ENCODE results near the gene ENPP3. TPM values are rescaled to one million over a fixed set of nuclear protein-coding genes. Genes with fewer than 3 reads are reported as not detected.
"Not testable (repeated sequence)": the region's sequence is repeated elsewhere in the genome, so short reads cannot be mapped to it uniquely, and the experiment has no call there.

ENPP3 gene
- polyA plus RNA-seq, 3 donors: not detected

DNA sequence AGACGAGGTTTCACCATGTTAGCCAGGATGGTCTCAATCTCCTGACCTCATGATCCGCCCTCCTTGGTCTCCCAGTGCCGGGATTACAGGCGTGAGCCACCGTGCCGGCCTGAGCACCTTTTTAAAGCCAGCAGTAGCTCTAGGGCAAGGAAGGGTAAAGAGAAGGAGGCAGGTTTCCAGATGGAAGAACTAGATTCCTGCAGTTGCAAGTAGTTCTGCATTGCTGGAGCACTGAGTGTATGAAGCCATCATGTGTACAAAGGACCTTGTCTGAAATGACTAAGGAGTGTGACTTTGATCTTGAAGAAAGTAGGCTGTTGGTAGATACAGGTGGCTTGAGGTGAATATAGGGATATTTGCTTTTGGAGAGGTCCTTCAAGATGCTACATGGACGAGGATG is 59.9 kb downstream of the ENPP3 start:
- H3K27ac ChIP-seq (ENCODE audit: low read depth in 1 of 2, low read length in 2 of 2): no peak overlapping the region
- no peak overlapping the region for H3K4me2 ChIP-seq (replicated peaks; ENCODE audit: extremely low read depth, low read length, poor library complexity, severe bottlenecking)
- no peak overlapping the region for H3K9ac ChIP-seq (ENCODE audit: insufficient read depth, low read length, poor library complexity, severe bottlenecking)
- no peaks in the 10 kb centered on the region for H3K36me3 ChIP-seq (replicated peaks in 1 of 2; ENCODE audit: control insufficient read depth in 1 of 2, insufficient read depth in 2 of 2, low read length in 2 of 2)
- Mint-ChIP-seq H3K36me3 (no peaks in the 10 kb centered on the region), H3K4me1 (peaks cover 3% of the 10 kb centered on the region), H3K27me3 (ENCODE audit: low read depth in 3 of 3) (peaks cover 6 to 13% (median 10%) of the 10 kb centered on the region in 3 donors), H3K27ac (no peak overlapping the region), H3K4me3 (no peak overlapping the region), H3K9me3 (no peaks in the 10 kb centered on the region)
- no peak for DNase-seq
- WGBS (ENCODE audit: insufficient coverage): 100% methylated on average over 6 of the region's 7 CpGs
- H2AFZ ChIP-seq (ENCODE audit: insufficient read depth, low read depth, low read length, poor library complexity, severe bottlenecking): no peak overlapping the region
- intact Hi-C loops (cut with micrococcal nuclease): no loop called here
- no peaks in the 10 kb centered on the region for H3K27me3 ChIP-seq (ENCODE audit: control insufficient read depth in 2 of 2, insufficient read depth in 2 of 2, low read length in 2 of 2)
- H3K4me1 ChIP-seq (ENCODE audit: control insufficient read depth in 1 of 2, insufficient read depth in 2 of 2, low read length in 2 of 2): no peaks in the 10 kb centered on the region
- no peaks in the 10 kb centered on the region for H4K20me1 ChIP-seq (ENCODE audit: insufficient read depth, low read length)
- no peaks in the 10 kb centered on the region for H3K9me3 ChIP-seq (replicated peaks in 1 of 2; ENCODE audit: control insufficient read depth in 1 of 2, insufficient read depth in 1 of 2, low read length in 2 of 2)
- no peaks in the 10 kb centered on the region for H3K79me2 ChIP-seq (ENCODE audit: insufficient read depth, low read length)
- TF ChIP-seq, protein P1, sequence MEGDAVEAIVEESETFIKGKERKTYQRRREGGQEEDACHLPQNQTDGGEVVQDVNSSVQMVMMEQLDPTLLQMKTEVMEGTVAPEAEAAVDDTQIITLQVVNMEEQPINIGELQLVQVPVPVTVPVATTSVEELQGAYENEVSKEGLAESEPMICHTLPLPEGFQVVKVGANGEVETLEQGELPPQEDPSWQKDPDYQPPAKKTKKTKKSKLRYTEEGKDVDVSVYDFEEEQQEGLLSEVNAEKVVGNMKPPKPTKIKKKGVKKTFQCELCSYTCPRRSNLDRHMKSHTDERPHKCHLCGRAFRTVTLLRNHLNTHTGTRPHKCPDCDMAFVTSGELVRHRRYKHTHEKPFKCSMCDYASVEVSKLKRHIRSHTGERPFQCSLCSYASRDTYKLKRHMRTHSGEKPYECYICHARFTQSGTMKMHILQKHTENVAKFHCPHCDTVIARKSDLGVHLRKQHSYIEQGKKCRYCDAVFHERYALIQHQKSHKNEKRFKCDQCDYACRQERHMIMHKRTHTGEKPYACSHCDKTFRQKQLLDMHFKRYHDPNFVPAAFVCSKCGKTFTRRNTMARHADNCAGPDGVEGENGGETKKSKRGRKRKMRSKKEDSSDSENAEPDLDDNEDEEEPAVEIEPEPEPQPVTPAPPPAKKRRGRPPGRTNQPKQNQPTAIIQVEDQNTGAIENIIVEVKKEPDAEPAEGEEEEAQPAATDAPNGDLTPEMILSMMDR (IDR thresholded peaks at IDR 0.05): no peak
- no peak overlapping the region for H3K4me3 ChIP-seq (replicated peaks in 1 of 3; ENCODE audit: low read depth in 2 of 3, low read length in 3 of 3)

DNA sequence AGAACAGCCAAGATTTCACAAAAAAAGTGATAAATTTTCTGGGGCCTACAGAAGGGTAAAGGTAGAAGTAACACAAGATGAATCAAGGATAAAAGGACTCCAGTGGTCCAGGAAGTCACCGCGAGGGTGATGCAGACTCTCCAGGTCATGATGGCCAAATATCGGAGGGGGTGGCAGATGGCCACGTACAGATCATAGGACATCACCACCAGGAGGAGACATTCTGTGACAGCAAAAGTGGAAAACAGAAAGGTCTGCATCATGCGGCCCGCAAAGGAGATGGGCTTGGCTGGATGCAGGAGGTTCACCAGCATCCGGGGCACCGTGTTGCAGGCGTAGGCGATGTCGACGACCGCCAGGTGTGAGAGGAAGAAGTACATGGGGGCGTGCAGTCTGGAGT is 63.7 kb downstream of the ENPP3 start:
- H3K4me3 ChIP-seq (replicated peaks in 1 of 3; ENCODE audit: low read depth in 2 of 3, low read length in 3 of 3); H2AFZ ChIP-seq (ENCODE audit: insufficient read depth, low read depth, low read length, poor library complexity, severe bottlenecking); H4K20me1 ChIP-seq (ENCODE audit: insufficient read depth, low read length); intact Hi-C loops (cut with micrococcal nuclease); H3K9ac ChIP-seq (ENCODE audit: insufficient read depth, low read length, poor library complexity, severe bottlenecking); H3K27me3 Mint-ChIP-seq (ENCODE audit: low read depth in 3 of 3); H3K27ac ChIP-seq (ENCODE audit: low read depth in 1 of 2, low read length in 2 of 2); H3K27me3 ChIP-seq (ENCODE audit: control insufficient read depth in 2 of 2, insufficient read depth in 2 of 2, low read length in 2 of 2); H3K36me3 ChIP-seq (replicated peaks in 1 of 2; ENCODE audit: control insufficient read depth in 1 of 2, insufficient read depth in 2 of 2, low read length in 2 of 2); DNase-seq; H3K27ac Mint-ChIP-seq; H3K79me2 ChIP-seq (ENCODE audit: insufficient read depth, low read length); H3K4me1 ChIP-seq (ENCODE audit: control insufficient read depth in 1 of 2, insufficient read depth in 2 of 2, low read length in 2 of 2); H3K4me2 ChIP-seq (replicated peaks; ENCODE audit: extremely low read depth, low read length, poor library complexity, severe bottlenecking); H3K9me3 Mint-ChIP-seq; H3K9me3 ChIP-seq (replicated peaks in 1 of 2; ENCODE audit: control insufficient read depth in 1 of 2, insufficient read depth in 1 of 2, low read length in 2 of 2); H3K4me1 Mint-ChIP-seq; H3K36me3 Mint-ChIP-seq; H3K4me3 Mint-ChIP-seq: not testable (repeated sequence)
- no CpG with 5 or more reads among the region's 14 CpGs for WGBS (ENCODE audit: insufficient coverage)

DNA sequence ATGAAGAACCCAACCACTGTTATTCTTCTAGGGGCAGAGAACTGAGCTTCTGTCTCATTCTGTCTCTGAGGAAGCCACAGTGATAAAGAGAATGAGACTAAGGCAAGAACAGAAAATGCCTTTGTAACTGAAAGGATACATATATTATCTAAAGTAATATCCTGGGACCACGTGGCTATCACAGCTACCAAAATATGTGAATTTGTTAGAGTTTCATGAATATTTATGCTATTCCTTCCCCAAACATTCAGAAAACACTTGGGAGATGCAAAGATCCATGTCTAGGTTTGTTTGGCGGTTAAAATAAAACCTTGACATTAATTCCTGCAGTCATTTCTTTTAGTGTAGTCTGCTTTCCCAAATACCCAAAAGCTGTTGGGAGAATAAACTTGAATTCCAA is 66.8 kb downstream of the ENPP3 start:
- H3K27me3 ChIP-seq (ENCODE audit: control insufficient read depth in 2 of 2, insufficient read depth in 2 of 2, low read length in 2 of 2); H3K9ac ChIP-seq (ENCODE audit: insufficient read depth, low read length, poor library complexity, severe bottlenecking); H3K9me3 Mint-ChIP-seq; intact Hi-C loops (cut with micrococcal nuclease); H3K4me3 ChIP-seq (replicated peaks in 1 of 3; ENCODE audit: low read depth in 2 of 3, low read length in 3 of 3); H3K4me2 ChIP-seq (replicated peaks; ENCODE audit: extremely low read depth, low read length, poor library complexity, severe bottlenecking); H2AFZ ChIP-seq (ENCODE audit: insufficient read depth, low read depth, low read length, poor library complexity, severe bottlenecking); H3K36me3 ChIP-seq (replicated peaks in 1 of 2; ENCODE audit: control insufficient read depth in 1 of 2, insufficient read depth in 2 of 2, low read length in 2 of 2); H3K27ac ChIP-seq (ENCODE audit: low read depth in 1 of 2, low read length in 2 of 2); H3K36me3 Mint-ChIP-seq; H3K27me3 Mint-ChIP-seq (ENCODE audit: low read depth in 3 of 3); H3K27ac Mint-ChIP-seq; H3K79me2 ChIP-seq (ENCODE audit: insufficient read depth, low read length); DNase-seq; H3K4me3 Mint-ChIP-seq; H3K9me3 ChIP-seq (replicated peaks in 1 of 2; ENCODE audit: control insufficient read depth in 1 of 2, insufficient read depth in 1 of 2, low read length in 2 of 2); H3K4me1 ChIP-seq (ENCODE audit: control insufficient read depth in 1 of 2, insufficient read depth in 2 of 2, low read length in 2 of 2); H3K4me1 Mint-ChIP-seq; H4K20me1 ChIP-seq (ENCODE audit: insufficient read depth, low read length): not testable (repeated sequence)
- WGBS (ENCODE audit: insufficient coverage): no CpG with 5 or more reads among the region's 2 CpGs

DNA sequence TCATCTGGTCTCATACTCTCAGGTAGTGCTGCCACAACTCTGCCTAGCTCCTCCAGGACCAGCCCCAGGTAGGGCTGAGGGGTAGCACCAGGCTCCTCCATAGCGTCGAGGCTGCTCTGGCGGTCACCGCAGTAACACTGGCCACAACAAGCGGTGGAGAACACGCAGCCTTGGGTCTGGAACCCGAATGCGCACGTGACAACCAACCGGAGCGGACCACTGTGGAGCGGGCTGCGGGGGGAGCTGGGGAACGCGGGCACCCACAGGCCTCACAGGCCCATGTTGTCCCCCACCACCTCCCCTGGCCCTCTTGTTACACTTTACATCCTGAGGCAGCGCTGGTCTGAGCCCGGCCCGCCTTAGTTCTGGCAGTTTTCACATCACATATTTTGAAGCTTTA is 73.8 kb downstream of the ENPP3 start, which contains the start of gene CTAGE9:
Gene CTAGE9 (minus strand): TSS at position 101 of the 400 bp plus-strand sequence. CDS start 0 bp downstream, at position 101.
- H3K36me3 ChIP-seq (replicated peaks in 1 of 2; ENCODE audit: control insufficient read depth in 1 of 2, insufficient read depth in 2 of 2, low read length in 2 of 2); H3K36me3 Mint-ChIP-seq; H3K27ac Mint-ChIP-seq; H3K27ac ChIP-seq (ENCODE audit: low read depth in 1 of 2, low read length in 2 of 2); H3K4me3 ChIP-seq (replicated peaks in 1 of 3; ENCODE audit: low read depth in 2 of 3, low read length in 3 of 3); H3K9me3 Mint-ChIP-seq; H2AFZ ChIP-seq (ENCODE audit: insufficient read depth, low read depth, low read length, poor library complexity, severe bottlenecking); H4K20me1 ChIP-seq (ENCODE audit: insufficient read depth, low read length); H3K4me2 ChIP-seq (replicated peaks; ENCODE audit: extremely low read depth, low read length, poor library complexity, severe bottlenecking); H3K4me1 Mint-ChIP-seq; intact Hi-C loops (cut with micrococcal nuclease); H3K4me1 ChIP-seq (ENCODE audit: control insufficient read depth in 1 of 2, insufficient read depth in 2 of 2, low read length in 2 of 2); H3K4me3 Mint-ChIP-seq; H3K27me3 ChIP-seq (ENCODE audit: control insufficient read depth in 2 of 2, insufficient read depth in 2 of 2, low read length in 2 of 2); H3K9ac ChIP-seq (ENCODE audit: insufficient read depth, low read length, poor library complexity, severe bottlenecking); DNase-seq; H3K27me3 Mint-ChIP-seq (ENCODE audit: low read depth in 3 of 3); H3K9me3 ChIP-seq (replicated peaks in 1 of 2; ENCODE audit: control insufficient read depth in 1 of 2, insufficient read depth in 1 of 2, low read length in 2 of 2); H3K79me2 ChIP-seq (ENCODE audit: insufficient read depth, low read length): not testable (repeated sequence)
- no CpG with 5 or more reads among the region's 18 CpGs for WGBS (ENCODE audit: insufficient coverage)

Measured in CD14-positive monocyte (primary cell).